B cell (primary cell): ENCODE data around the gene SEC24D. TPM values are rescaled to one million over a fixed set of nuclear protein-coding genes. Genes with fewer than 3 reads are reported as not detected.

ENCODE experiments used
- ATAC-seq: fragments of 200-7000 bp; cut with Tn5 transposase; one replicate; pipeline ENCODE4 v1.10.0; 2021; ENCODE audit warnings: low read depth, mild to moderate bottlenecking, moderate number of reproducible peaks, moderate library complexity
- CTCF ChIA-PET: fragments of 350-600 bp; sonication (Branson Sonifier 250); formaldehyde crosslinking; loops from one replicate; lab custom pipeline; 2021; ENCODE audit warnings: antibody characterized with exemption, inconsistent platforms; lab: Charles Lee
- POLR2A ChIA-PET: fragments of 350-600 bp; sonication (Branson Sonifier 250); formaldehyde crosslinking; loops from one replicate; lab custom pipeline; 2021; ENCODE audit warnings: antibody characterized with exemption; lab: Charles Lee
- DNase-seq: peaks from one replicate; pipeline ENCODE4 v3.0.0; 2013
- H2AFZ ChIP-seq: 2 replicates; pipeline ENCODE4 v1.6.1; 2012; ENCODE audit warnings: mild to moderate bottlenecking, low read depth, low read length; ENCODE audit not compliant: insufficient read depth, poor library complexity, severe bottlenecking
- H3K27ac ChIP-seq, 2 donors: 1 replicate in 1 of 2; 2 replicates in 1 of 2; pipeline ENCODE4 v1.5.1; 2012 to 2013; ENCODE audit warnings: low read length in 2 of 2, mild to moderate bottlenecking in 2 of 2, moderate library complexity in 1 of 2
- H3K27me3 ChIP-seq, 4 experiments: fragments of 200-600 bp in 1 of 4; sonication (generic) in 1 of 4; replicated peaks in 1 of 4; 1 replicate in 2 of 4; 2 replicates in 2 of 4; pipeline versions ENCODE4 v1.6.1 to v1.7.0; 2013 to 2016; ENCODE audit warnings: low read length in 3 of 4, mild to moderate bottlenecking in 2 of 4, mixed read lengths in 1 of 4, moderate library complexity in 1 of 4; ENCODE audit not compliant: insufficient read depth in 4 of 4, control insufficient read depth in 3 of 4; ENCODE audit errors: control extremely low read depth in 1 of 4
- H3K36me3 ChIP-seq, 2 experiments: replicated peaks in 1 of 2; 1 replicate in 1 of 2; 2 replicates in 1 of 2; pipeline versions ENCODE4 v1.6.1 to v1.7.1; 2013; ENCODE audit warnings: low read length in 1 of 2; ENCODE audit not compliant: insufficient read depth in 2 of 2, control insufficient read depth in 1 of 2; ENCODE audit errors: control extremely low read depth in 1 of 2, extremely low read depth in 1 of 2
- H3K4me1 ChIP-seq, 2 donors: fragments of 200-600 bp in 1 of 2; sonication (generic) in 1 of 2; 1 replicate in 1 of 2; 2 replicates in 1 of 2; pipeline versions ENCODE4 v1.5.1 to v1.6.1; 2013 to 2017; ENCODE audit warnings: low read length in 2 of 2; ENCODE audit not compliant: control insufficient read depth in 2 of 2, insufficient read depth in 2 of 2
- H3K4me2 ChIP-seq: replicated peaks from 2 replicates; pipeline ENCODE3; 2012; ENCODE audit warnings: mild to moderate bottlenecking, low read depth, low read length; ENCODE audit not compliant: poor library complexity, severe bottlenecking
- H3K4me3 ChIP-seq, 5 experiments: fragments of 200-600 bp in 1 of 5; sonication (generic) in 1 of 5; 1 replicate in 3 of 5; 2 replicates in 2 of 5; pipeline versions ENCODE4 v1.5.1 to v1.7.0; 2011 to 2016; ENCODE audit warnings: low read length in 4 of 5, mild to moderate bottlenecking in 4 of 5, low read depth in 2 of 5, control low read depth in 1 of 5, moderate library complexity in 1 of 5; ENCODE audit not compliant: insufficient read depth in 1 of 5; ENCODE audit errors: control extremely low read depth in 1 of 5, extremely low read depth in 1 of 5
- H3K79me2 ChIP-seq: fragments of 200-600 bp; sonication (generic); one replicate; pipeline ENCODE4 v1.6.0; 2016; ENCODE audit warnings: low read length; ENCODE audit not compliant: control insufficient read depth, insufficient read depth
- H3K9ac ChIP-seq: fragments of 200-600 bp; sonication (generic); 2 replicates; pipeline ENCODE4 v1.6.1; 2017; ENCODE audit warnings: mild to moderate bottlenecking, low read length, moderate library complexity
- H3K9me3 ChIP-seq, 3 donors: one replicate each; pipeline versions ENCODE4 v1.6.1 to v1.7.1; 2013; ENCODE audit warnings: low read length in 2 of 3; ENCODE audit not compliant: control insufficient read depth in 2 of 3, insufficient read depth in 1 of 3; ENCODE audit errors: control extremely low read depth in 1 of 3
- H4K20me1 ChIP-seq: 2 replicates; pipeline ENCODE4 v1.6.0; 2012; ENCODE audit warnings: mild to moderate bottlenecking, low read length; ENCODE audit not compliant: insufficient read depth, control insufficient read depth, poor library complexity, severe bottlenecking
- H3K27ac Mint-ChIP-seq: one replicate; pipeline ENCODE4 v1.8.0; 2021; ENCODE audit warnings: mixed read lengths
- H3K27me3 Mint-ChIP-seq: one replicate; pipeline ENCODE4 v1.8.0; 2021; ENCODE audit warnings: mixed read lengths
- H3K4me1 Mint-ChIP-seq: one replicate; pipeline ENCODE4 v1.8.0; 2021; ENCODE audit warnings: mixed read lengths
- H3K4me3 Mint-ChIP-seq: one replicate; pipeline ENCODE4 v1.8.0; 2021; ENCODE audit warnings: mixed read lengths
- H3K9me3 Mint-ChIP-seq: one replicate; pipeline ENCODE4 v1.8.0; 2022; ENCODE audit warnings: mixed read lengths; ENCODE audit not compliant: insufficient read depth
- CTCF ChIP-seq: fragments of 200-600 bp; IDR thresholded peaks from one replicate; pipeline ENCODE4 v1.8.0; 2022; ENCODE audit warnings: antibody characterized with exemption, mild to moderate bottlenecking
- EZH2 ChIP-seq: IDR thresholded peaks from 2 replicates; pipeline ENCODE4 v1.6.1; 2012; ENCODE audit warnings: borderline replicate concordance, low read depth, mild to moderate bottlenecking, moderate library complexity, low read length; ENCODE audit not compliant: insufficient read depth, poor library complexity, severe bottlenecking
- WGBS: methylation state at CpG from one replicate; pipeline ENCODE4 v1.1.5; 2013; ENCODE audit warnings: missing lambda C conversion rate; ENCODE audit not compliant: insufficient coverage; 5-methylcytosine and 5-hydroxymethylcytosine counted together
- intact Hi-C: fragments of 100-400 bp; cut with micrococcal nuclease; formaldehyde crosslinking; loops from one replicate; pipeline ENCODE4 v1.10.0; 2022
- polyA plus RNA-seq: library from polyadenylated mRNA; depleted of rRNA; stranded (reverse); fragments of >200 nt; gene quantifications from 2 replicates; pipeline ENCODE4 v1.2.3, GENCODE V29; 2012
- total RNA-seq, 2 donors: library from RNA; stranded (reverse); fragments of 120-200 nt in 1 of 2; gene quantifications; 1 replicate in 1 of 2; 2 replicates in 1 of 2; pipeline versions ENCODE4 v1.2.3 to v1.2.4, GENCODE V29; 2013 to 2022

SEC24D gene
- total and polyA plus RNA-seq, 2 donors (not counting 1 experiment from before 2014, with no cell fraction given) = 7.1 to 15.8 TPM

DNA sequence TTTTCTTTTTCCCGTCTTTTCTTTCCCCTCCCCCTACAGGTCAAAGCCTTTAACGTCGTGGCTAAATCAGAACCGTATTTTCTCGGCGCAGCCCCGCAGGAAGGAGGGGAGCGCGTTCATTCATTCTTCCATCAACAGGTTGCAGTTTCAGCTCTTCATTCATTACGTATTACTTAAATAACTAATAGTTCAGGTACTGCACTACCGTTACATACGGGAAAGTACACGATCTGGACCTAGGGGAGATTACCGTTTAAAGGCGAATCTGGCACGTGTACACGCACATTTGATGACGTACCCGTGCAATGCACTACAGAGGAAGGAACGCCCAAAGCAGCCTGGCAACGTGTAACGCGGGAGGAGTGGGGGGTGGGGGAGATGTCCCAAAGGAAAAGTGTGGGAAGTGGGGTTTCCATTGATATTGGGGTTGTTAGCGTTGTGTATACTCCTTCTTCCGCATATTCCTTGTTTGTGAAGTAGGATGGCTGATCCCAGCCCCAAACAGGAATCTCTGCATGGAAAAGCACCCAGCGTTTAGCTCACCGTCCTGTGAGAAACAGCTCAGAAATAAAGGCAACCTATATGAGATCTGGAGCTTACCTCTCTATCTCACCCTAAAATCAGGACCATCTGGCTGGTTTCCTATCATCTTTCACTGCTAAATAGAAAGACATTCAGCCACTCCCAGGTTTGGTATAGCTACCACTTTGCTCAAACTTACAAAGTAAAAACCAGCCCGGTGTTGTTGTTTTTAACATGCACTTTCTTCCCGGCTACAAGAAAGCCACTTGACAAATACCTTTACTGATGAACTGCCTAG is 585 bp upstream of the SEC24D start:
- 4% methylated on average over 24 of the region's 29 CpGs for WGBS
- peaks cover 6% of the 10 kb centered on the region for H3K79me2 ChIP-seq
- H2AFZ ChIP-seq = peak overlapping the region; percentile 96
- H3K4me3 Mint-ChIP-seq = peak overlapping the region; percentile 97
- H3K9me3 Mint-ChIP-seq = no peaks in the 10 kb centered on the region
- peak overlapping the region; percentile 93 for H3K27ac Mint-ChIP-seq
- no peaks in the 10 kb centered on the region for H3K9me3 ChIP-seq
- H3K36me3 ChIP-seq = peaks cover 0 to 8% of the 10 kb centered on the region in 2 experiments
- ATAC-seq (peak; percentile 50), DNase-seq (peak; percentile 80)
- peak overlapping the region; percentile 80 for H3K4me2 ChIP-seq
- no peaks in the 10 kb centered on the region for H3K27me3 ChIP-seq
- no peak for TF ChIP-seq EZH2
- TF ChIP-seq CTCF = no peak
- intact Hi-C loops = loop anchor here (1.0 to 10.0 kb wide), 8 partner anchors 14 to 792 kb away; partner anchors contain the start of genes METTL14, PDE5A and USP53
- peak overlapping the region; percentile 48 to 87 for H3K27ac ChIP-seq
- peaks cover 10 to 11% of the 10 kb centered on the region in 2 donors for H3K4me1 ChIP-seq
- no peaks in the 10 kb centered on the region for H4K20me1 ChIP-seq
- H3K27me3 Mint-ChIP-seq = peaks cover 4% of the 10 kb centered on the region
- POLR2A ChIA-PET = interaction anchor here (1.2 kb wide), 1 partner anchor 13 kb away, joined by 3 read pairs; no protein-coding TSS in a partner anchor
- CTCF ChIA-PET = interaction anchor here (1.2 to 1.9 kb wide), 3 partner anchors 13 to 76 kb away, joined by 3 to 4 read pairs (median 3); no protein-coding TSS in a partner anchor
- peak overlapping the region; percentile 96 for H3K9ac ChIP-seq
- peaks cover 17% of the 10 kb centered on the region for H3K4me1 Mint-ChIP-seq
- peak overlapping the region; percentile 59 to 98 (median 89) for H3K4me3 ChIP-seq
